SW 1271 (cell line): ENCODE results near the gene ZNF79.

Experiments used
- DNase-seq, 2 experiments: peaks; one replicate each; lab custom pipeline; 2025; lab: John Stamatoyannopoulos, UW

Gene ZNF79

DNA sequence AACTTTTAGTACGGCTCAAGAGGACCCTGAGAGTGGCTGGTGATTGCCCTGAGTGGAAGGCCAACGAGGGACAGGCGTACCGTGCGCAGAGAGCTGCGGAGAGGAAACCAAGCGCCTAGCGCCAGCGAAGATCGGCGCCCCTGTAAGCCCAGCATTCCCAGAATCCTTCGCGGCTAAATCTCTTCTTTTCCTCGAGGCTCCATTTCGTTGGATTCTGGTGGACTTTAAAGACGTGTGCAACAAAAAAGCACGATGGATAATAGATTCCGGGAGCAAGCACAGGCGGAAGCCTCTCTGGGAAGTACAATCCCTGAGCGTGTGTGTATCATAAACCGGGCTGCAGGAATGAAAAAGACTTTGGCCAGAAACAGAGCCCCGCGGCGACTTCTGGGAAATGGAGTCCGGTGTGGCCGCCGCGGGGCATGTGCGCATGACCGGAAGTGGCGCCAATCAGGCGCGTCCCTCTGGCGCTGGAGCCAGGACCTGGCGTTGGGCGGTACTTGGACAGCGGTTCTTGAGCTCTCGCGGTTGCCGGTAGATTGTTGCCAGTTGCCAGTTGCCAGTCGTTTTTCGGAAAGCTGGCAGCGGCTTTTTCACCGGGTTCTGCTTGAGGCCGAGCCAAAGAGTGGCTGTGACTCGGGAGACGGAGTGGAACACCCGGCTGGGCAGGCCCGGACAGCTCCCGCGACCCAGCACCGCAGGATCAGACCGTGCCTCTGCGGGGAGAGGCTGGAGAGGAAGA, at the start of gene ZNF79:
TSS of gene ZNF79 (plus strand) at position 449 of the 742 bp plus-strand sequence. CDS start 406 bp downstream, outside the sequence.
- DNase-seq: peak; percentile 84 to 95

DNA sequence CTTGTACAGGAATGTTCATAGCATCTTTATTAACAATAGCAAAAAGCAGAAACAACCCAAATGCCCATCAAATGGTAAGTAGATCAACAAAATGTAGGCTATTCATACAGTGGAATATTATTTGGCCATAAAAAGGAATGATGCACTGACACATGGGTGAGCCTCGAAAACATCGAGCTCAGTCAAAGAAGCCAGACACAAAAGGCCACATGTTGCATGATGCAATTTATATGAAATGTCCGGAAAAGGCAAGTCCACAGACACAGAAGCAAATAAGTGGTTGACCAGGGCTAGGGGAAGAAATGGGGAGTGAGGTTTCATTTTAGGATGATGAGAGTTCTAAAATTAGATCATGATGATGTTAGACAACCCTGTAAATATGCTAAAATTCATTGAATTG, 43.7 kb upstream of the ZNF79 start:
- no peak for DNase-seq

DNA sequence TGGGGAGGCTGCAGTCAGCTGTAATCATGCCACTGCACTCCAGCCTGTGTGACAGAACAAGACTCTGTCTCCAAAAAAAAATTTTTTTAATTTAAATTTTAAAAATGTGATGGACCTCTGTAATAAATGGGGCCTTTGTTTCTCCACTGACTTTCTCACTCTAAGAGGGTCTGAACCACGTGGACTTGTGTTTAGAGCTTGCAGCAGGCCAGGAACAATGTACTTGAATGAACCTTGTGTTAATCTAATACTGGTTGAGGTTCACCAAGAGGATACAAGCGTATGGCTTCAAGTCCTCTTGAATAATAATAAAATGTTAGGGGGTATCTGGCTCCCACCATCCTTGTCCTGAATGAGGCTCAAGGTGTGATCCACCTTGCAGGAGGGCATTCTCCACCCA, 41.6 kb upstream of the ZNF79 start:
- no peak for DNase-seq

DNA sequence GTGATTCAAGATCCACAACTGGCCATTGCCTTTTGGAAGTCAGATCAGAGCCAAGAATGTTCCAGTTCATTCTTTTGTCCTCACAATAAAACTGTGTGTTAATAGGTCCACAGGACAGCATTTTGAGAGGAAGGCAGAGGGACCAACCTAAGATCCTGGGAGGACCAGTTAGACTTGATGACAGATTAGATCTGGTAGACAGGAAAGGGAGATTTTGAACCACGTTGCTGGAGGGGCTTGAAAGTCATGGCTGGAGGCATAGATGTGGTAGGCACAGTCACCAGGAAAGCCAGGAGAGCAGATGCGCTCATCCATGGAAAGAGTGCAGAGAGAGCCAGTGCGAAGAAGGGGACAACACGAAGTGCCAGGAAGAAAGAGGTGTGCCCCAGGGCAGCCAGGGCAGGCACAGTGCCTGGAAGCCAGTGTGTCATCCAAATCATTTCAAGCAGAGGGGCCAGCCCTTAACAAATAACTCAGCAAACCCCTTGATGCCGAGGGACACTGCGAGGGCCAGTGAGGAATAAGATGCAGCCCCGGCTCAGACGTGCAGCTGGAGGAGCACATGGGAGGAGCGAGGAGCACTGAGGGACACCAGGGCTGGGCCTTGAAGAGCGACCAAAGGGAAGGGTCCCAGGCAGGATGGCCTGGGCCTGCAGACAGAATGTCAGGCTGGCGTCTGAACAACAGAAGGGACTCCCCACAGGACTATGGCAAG, 40.0 kb upstream of the ZNF79 start:
- no peak for DNase-seq

DNA sequence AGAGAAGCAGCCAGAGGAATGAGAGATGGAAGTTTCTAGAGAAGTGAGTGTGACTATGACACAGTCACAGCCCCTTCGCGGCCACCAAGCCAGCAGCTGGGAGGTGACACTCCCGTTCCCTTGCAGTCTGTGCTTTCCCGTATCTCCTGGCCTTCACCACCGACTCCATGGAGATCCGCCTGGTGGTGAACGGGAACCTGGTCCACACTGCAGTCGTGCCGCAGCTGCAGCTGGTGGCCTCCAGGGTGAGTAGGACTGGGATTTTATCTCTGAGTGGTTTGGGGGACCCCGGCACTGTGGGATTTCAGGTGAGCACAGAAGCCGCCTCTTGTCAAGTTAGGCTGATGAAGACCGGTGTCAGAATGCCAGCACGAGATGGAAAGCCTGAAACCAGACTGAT, 39.3 kb upstream of the ZNF79 start:
- no peak for DNase-seq

DNA sequence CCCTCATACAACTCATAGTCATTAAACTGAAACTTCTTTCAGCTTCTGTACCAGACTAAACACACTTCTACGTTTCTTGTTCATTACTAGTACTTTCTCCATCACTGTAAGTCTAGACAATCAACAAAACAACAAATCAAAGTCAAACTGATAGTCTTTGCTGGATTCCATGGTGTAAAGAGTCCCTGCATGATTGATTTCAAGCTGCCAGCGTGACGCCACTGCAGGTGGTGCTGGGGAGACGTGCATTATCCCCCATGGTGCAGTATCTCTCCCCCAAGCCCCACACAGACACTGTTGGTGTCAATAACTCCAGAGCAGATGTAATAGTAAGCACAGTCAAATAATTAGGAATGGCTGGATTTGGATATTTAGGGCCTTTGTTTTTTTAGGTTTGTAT, 37.9 kb upstream of the ZNF79 start:
- DNase-seq: no peak

DNA sequence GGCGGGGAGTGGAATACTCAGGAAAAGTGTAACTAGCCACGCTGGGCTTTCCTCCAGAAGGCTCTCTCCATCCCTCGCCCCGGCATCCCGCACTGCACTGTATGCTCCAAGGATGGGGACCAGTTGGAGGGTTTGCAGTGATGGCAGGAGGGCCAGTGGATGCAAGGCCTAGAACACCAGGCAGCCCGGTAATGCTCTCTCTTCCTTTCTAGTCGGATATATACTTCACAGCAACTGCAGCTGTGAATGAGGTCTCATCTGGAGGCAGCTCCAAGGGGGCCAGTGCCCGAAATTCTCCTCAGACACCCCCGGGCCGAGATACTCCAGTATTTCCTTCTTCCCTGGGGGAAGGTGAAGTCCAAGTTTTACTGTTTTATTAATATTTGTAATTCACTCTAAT, 37.2 kb upstream of the ZNF79 start:
- no peak for DNase-seq

DNA sequence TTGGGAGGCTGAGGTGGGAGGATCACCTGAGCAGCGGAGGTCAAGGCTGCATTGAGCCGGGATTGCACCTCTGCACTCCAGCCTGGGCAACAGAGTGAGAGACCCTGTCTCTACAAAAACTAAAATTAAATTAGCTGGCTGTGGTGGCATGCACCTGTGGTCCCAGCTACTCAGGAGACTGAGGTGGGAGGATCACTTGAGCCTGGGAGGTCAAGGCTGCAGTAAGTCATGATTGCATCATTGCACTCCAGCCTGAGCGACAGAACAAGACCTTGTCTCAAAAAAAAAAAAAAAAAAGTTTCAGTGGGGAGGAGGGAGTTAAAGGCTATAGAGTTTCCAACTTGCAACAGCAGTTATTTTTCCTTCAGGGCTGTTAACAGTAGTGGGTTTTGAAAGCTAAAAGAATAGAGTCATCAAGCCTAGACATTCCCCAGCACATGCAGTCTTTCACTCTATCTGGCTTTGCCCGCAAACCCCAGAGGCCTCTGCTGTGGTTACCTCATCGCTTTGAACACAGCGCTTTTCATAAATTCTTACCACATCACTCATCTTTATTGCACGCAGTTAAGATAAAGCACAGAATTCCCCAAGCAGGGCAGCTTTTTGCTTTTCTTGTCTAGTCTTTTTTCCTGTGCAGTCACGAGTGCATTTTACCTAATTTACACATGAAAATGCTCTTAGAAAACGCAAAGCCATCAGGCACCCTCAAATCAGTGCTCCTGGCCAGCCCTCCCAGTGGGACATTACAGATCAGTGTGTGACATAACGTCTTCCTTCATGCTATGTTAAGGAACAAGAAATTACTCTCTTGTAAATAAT, 35.9 kb upstream of the ZNF79 start:
- peak; percentile 45 to 73 for DNase-seq

DNA sequence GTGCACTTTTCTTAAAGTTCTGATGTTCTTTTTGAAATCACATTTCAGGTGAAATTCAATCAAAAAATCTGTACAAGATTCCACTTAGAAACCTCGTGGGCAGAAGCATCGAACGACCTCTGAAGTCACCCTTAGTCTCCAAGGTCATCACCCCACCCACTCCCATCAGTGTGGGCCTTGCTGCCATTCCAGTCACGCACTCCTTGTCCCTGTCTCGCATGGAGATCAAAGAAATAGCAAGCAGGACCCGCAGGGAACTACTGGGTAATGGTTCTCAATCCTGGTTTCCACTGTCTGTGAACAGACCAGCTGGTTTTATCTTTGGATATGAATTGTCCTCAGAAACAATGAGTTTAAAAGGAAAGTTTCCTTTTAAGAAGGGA, 35.3 kb upstream of the ZNF79 start:
- no peak for DNase-seq

DNA sequence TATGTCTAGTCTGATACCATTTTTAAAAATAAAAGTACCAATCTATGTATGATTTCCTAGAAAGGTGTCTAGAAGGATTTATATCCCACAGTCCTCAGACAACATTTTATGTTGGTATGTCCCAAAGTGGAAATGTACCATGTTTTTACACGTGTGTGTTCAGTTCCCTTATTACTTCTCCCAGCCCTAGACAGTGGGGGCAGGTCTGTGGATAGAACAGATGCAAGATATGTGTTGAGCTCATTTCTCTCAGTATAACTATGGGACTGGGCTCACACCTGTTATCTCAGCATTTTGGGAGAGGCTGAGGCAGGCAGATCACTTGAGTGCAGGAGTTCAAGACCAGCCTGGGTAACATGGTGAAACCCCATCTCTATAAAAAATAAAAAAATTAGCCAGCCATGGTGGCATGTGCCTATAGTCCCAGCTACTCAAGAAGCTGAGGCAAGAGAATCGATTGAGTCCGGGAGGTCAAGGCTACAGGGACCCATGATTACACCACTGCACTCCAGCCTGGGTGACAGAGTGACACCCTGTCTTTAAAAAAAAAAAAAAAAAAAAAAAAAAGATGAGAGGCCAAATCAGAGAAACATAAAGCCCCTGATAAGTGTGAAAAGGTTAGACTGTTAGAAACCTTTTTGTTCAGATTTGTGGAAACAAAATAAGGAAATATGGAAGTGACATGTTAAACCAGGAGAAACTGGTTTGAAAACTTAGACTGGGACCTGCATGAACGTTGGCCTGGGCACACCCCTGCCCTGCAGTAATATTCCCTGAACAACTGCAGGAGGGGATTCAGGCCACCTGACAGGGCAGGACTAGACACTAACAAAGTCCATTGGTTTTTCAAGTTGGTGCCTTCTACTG, 34.6 kb upstream of the ZNF79 start:
- DNase-seq: no peak

DNA sequence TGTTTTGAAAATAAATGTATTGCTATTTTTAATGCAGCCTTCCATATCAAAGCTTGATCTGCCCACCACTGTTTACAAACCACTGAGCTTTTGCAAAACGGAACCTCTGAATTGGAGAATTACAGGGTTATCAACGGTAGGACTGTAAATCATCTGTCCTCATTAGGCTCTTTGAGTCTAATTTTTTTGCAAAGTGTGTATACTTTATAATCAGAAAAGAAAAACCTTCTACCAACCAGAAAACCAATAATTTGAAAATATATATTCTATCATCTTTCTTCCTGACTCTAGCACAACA, 34.0 kb upstream of the ZNF79 start:
- DNase-seq: no peak

DNA sequence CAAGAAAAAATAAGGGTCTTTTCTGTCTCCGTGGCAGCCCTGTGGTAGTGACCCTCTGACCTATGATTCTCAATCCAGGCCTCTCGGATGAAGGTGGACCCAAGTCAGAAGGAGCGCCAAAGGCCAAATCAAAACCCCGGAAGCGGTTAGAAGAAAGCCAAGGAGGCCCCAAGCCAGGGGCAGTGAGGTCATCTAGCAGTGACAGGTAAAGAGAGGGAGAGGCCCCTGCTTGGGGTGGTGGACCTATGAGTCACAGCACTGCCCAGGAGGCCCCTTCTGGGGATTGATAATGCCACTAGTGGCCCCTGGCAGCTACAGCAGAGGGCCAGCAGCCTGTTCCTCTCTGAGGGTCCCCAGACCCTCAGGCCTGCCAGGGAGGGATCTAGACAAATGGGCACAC, 33.6 kb upstream of the ZNF79 start:
- no peak for DNase-seq

DNA sequence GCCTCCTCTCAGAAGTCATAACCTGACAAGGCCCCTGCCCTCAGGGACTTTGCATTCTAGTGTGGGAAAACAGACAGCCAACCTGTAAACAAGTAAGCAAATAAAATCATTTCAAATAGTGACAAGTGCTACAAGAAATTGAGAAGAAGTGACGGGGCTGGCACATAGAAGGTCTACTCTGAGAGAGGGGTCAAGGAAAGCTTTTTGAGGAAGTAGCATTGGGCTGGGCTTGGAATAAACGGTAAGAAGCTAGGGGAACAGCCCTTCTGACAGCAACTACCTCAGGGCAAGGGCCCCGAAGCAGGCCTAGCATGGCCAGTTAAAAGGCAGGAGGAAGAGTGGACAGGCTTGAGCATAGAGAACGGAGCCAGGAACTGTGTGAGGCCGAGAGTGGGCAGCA, 32.0 kb upstream of the ZNF79 start:
- no peak for DNase-seq

DNA sequence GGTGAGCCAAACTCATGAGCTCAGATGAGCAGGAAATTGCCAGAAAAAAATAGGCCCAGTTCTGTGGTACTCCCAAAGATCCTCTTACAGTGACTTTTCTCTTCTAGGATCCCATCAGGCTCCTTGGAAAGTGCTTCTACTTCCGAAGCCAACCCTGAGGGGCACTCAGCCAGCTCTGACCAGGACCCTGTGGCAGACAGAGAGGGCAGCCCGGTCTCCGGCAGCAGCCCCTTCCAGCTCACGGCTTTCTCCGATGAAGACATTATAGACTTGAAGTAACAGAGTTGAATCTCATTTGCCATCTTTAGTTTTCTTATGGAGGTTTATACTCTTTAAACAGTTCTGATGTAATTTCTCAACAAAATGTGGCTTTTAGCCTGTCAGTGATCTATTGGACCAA, 31.2 kb upstream of the ZNF79 start:
- no peak for DNase-seq

DNA sequence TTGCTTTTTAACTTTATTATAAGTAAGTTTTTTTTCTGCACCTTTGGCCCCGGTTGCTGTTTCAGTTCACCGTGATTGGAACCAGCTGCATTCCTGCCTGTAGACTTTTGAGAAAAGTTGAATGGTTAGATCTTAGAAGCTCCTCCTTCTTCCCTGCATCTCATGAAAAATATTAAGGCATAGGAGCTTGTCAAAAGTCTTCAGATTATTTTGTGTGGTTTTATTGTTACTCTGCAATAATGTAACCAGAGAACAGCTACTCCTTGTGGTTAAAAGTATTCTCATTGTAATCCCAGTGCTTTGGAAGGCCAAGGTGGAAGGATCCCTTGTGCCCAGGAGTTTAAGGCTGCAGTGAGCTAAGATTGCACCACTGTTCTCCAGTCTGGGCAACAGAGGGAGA, 30.5 kb upstream of the ZNF79 start:
- DNase-seq: no peak

DNA sequence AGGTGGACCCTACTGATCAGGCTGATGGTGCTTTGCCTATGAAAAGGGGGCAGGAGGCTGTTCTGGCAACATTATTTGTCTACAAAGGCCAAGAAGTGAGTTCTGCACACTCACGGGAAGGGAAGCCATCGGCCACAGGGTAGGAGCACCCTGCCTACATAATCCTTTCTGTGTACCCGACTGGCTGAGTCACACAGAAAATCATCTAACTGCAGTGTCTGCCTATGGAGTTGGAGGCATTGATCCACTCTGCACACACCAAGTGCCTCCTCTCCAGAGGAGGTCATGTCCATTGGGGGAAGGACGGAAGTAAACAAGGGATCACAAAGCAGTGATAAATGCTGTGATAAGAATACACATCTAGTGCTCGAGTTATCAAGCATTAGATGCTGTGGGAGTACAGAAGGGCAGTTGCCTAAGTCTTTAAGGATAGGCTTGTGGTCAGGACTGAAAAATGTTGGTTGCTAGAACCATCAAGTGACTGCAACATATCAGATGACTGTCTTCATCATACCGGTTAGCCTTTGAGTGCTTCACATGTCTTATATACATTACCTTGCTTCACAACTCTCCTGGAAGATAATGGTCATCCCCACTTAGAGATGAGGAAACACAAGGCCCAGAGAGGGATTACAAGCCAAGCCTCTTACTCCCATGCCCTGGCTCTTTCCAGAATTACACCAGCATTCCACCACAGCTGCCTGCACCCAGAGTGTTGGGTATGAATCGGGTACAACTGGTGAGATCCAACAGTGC, 28.5 kb upstream of the ZNF79 start:
- no peak for DNase-seq

DNA sequence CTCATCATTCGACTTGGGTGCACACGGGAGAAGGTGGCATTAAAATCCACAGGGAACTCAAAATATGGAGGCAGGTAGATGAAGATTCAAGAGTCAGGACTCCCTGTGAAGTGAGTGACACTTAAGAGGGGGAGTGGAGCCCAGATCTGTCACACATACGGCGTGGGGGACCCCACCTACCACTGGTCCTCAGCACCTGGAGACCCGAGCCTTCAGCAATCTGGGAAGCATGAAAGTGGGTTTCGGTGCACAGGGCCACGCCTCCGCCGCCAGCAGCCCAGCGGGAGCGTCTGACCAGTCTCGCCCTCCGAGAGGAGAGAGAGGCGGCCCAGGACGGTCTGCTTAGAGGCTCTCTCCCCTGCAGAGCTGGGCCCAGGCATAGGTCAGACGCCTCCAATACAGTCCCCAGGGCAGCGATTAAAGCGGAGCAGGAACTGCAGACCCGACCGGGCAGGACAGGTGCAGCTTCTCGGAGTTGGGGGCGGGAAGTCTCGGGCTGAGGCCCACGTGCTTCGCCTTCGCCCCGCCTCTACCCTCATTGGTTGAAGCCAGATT, 27.9 kb upstream of the ZNF79 start:
- DNase-seq: no peak

DNA sequence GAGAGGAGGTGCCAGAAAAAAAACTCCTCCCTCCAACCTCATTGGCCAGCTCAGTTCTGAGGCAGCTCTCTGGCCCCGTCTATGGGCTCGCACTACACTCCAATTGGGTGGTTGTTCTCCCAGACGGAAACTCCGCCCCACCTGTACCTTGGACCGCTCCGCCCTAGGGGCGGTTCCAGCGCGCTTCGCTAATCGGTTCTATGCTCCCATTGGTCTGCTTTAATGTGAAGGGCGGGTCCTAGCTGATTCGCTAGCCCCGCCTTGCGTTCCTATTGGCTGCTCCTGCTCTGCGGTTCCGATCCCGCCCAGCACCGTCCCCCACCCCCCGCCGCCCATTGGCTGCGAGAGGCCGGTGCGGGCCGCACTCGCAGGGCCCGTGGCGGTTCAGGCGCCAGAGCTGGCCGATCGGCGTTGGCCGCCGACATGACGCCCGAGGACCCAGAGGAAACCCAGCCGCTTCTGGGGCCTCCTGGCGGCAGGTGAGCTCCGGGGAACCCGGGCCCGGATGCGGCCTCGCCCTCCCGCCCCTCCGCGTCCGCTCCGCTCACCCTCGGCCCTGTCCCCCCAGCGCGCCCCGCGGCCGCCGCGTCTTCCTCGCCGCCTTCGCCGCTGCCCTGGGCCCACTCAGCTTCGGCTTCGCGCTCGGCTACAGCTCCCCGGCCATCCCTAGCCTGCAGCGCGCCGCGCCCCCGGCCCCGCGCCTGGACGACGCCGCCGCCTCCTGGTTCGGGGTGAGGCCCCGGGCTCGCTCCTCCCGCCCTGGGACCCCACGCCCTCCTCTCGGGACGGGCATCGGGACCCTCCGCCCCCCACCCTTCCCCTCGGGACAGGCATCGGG, 27.2 kb upstream of the ZNF79 start, which contains the start of gene SLC2A8:
TSS of gene SLC2A8 (plus strand) at position 362 of the 838 bp plus-strand sequence. CDS start at position 424, 62 bp downstream.
- peak; percentile 98 to 100 for DNase-seq

DNA sequence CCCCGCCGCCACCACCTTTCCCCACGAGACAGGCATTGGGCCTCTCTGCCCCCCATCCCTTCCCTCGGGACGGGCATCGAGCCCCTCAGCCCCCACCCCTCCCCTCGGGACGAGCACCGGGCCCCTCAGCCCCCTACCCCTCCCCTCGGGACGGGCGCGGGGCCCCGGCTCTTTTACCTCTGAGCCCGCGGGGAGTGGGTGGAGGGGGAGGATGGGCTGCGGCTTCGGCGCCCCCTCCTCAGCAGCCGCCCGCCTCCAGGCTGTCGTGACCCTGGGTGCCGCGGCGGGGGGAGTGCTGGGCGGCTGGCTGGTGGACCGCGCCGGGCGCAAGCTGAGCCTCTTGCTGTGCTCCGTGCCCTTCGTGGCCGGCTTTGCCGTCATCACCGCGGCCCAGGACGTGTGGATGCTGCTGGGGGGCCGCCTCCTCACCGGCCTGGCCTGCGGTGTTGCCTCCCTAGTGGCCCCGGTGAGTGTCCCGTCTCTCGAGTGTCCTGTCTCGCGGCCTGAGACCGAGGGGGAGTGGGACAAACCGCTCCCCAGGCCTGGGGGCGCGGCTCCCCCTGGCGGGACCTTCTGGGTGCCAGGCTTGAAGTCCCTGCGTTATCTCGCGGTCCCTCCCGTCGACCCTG, 26.4 kb upstream of the ZNF79 start:
- DNase-seq: peak; percentile 21 to 37

DNA sequence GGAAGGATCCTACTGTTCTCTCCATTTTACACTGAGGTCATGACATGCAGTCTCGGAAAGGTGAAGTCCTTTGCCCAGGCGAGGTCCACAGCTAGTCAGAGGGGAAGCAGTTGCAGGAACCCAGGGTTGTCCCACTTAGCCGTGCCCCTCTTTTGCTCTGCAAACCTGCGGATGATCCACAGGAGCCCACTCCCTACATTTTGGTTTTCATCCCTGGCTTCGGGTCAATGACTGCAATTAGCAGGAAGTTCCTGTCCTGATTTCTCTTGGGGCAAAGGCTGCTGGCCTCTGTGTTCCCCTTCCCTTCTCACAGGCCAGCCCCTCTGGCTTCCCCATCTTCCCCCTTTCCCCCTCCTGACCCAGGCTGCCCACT, 25.9 kb upstream of the ZNF79 start:
- no peak for DNase-seq
